Activated T-cell treated with anti-CD3 and anti-CD28 coated beads for 24 hours (primary cell): Measurements from ENCODE around the gene TMIE.

ENCODE experiments used
- DNase-seq: peaks from one replicate; pipeline ENCODE4 v3.0.0-alpha.2; 2020; ENCODE audit warnings: low read depth

The TMIE gene

GRCh38 chr3:46701181-46701939, at the start of gene TMIE:
TMIE (plus strand) TSS chr3:46701392; CDS start chr3:46701488, 96 bp downstream.
- no peak for DNase-seq

- DNase-seq: no peak
Measured at GRCh38 chr3:46655271-46655670, 45.9 kb upstream of the TMIE start.

- no peak for DNase-seq
Measured at GRCh38 chr3:46656778-46657556, 44.2 kb upstream of the TMIE start.

- DNase-seq: no peak
Measured at GRCh38 chr3:46659285-46659684, 41.9 kb upstream of the TMIE start.

GRCh38 chr3:46660003-46660402, 41.2 kb upstream of the TMIE start:
- no peak for DNase-seq

- DNase-seq: no peak
Measured at GRCh38 chr3:46660543-46661523, 40.4 kb upstream of the TMIE start.

- no peak for DNase-seq
Measured at GRCh38 chr3:46661776-46662766, 39.1 kb upstream of the TMIE start.

- DNase-seq: no peak
Measured at GRCh38 chr3:46662771-46663551, 38.2 kb upstream of the TMIE start.

- no peak for DNase-seq
Measured at GRCh38 chr3:46663591-46664135, 37.5 kb upstream of the TMIE start.

GRCh38 chr3:46664188-46664970, 36.8 kb upstream of the TMIE start:
- no peak for DNase-seq

- no peak for DNase-seq
Measured at GRCh38 chr3:46664971-46665762, 36.0 kb upstream of the TMIE start.

GRCh38 chr3:46665763-46666452, 35.3 kb upstream of the TMIE start:
- DNase-seq: no peak

GRCh38 chr3:46666453-46666845, 34.7 kb upstream of the TMIE start:
- no peak for DNase-seq

- DNase-seq: no peak
Measured at GRCh38 chr3:46667061-46667621, 34.1 kb upstream of the TMIE start.

- DNase-seq: no peak
Measured at GRCh38 chr3:46667657-46668056, 33.5 kb upstream of the TMIE start.

- no peak for DNase-seq
Measured at GRCh38 chr3:46668116-46668515, 33.1 kb upstream of the TMIE start.

GRCh38 chr3:46668591-46668990, 32.6 kb upstream of the TMIE start:
- no peak for DNase-seq
